Activated gamma-delta T cell treated with anti-CD3 and anti-CD28 coated beads, Interleukin-2, amount 50 U/mL, for 16 hours (primary cell): Measurements from ENCODE around the gene KLHL20.
"Not testable (repeated sequence)": the region's sequence is repeated elsewhere in the genome, so short reads cannot be mapped to it uniquely, and the experiment has no call there.

Experiments
- DNase-seq: peaks from one replicate; pipeline ENCODE4 v3.0.0-alpha.2; 2020; ENCODE audit warnings: low read depth

The KLHL20 gene

GRCh38 chr1:173714759-173715537 lies at the start of gene KLHL20:
Gene KLHL20 (plus strand): TSS chr1:173714981. CDS start chr1:173716044, 1,063 bp downstream.
- peak; percentile 81 for DNase-seq

GRCh38 chr1:173666646-173667045 lies 48.1 kb upstream of the KLHL20 start:
- DNase-seq, result no peak

- no peak for DNase-seq
Measured at GRCh38 chr1:173669491-173669941, 45.3 kb upstream of the KLHL20 start, which contains the start of gene ANKRD45. Gene ANKRD45 (minus strand): TSS chr1:173669851. CDS start chr1:173659418, 10,433 bp downstream.

GRCh38 chr1:173674496-173674895 lies 40.3 kb upstream of the KLHL20 start:
- DNase-seq, result not testable (repeated sequence)

- not testable (repeated sequence) for DNase-seq
Measured at GRCh38 chr1:173680152-173680551, 34.6 kb upstream of the KLHL20 start.

GRCh38 chr1:173682184-173682583 lies 32.6 kb upstream of the KLHL20 start:
- no peak for DNase-seq

GRCh38 chr1:173683838-173684237 lies 30.9 kb upstream of the KLHL20 start:
- not testable (repeated sequence) for DNase-seq

- not testable (repeated sequence) for DNase-seq
Measured at GRCh38 chr1:173685121-173685520, 29.7 kb upstream of the KLHL20 start.

GRCh38 chr1:173688300-173688699 lies 26.5 kb upstream of the KLHL20 start:
- no peak for DNase-seq

- DNase-seq, result no peak
Measured at GRCh38 chr1:173693238-173693637, 21.5 kb upstream of the KLHL20 start.

- DNase-seq, result not testable (repeated sequence)
Measured at GRCh38 chr1:173701299-173701698, 13.5 kb upstream of the KLHL20 start.

- no peak for DNase-seq
Measured at GRCh38 chr1:173702736-173703135, 12.0 kb upstream of the KLHL20 start.

GRCh38 chr1:173705117-173705516 lies 9.7 kb upstream of the KLHL20 start:
- no peak for DNase-seq

GRCh38 chr1:173708787-173709186 lies 6.0 kb upstream of the KLHL20 start:
- no peak for DNase-seq

GRCh38 chr1:173714441-173714758 lies 381 bp upstream of the KLHL20 start:
- no peak for DNase-seq

GRCh38 chr1:173715538-173715844 lies 710 bp downstream of the KLHL20 start:
- no peak for DNase-seq

GRCh38 chr1:173717238-173717637 lies 2.5 kb downstream of the KLHL20 start:
- no peak for DNase-seq

GRCh38 chr1:173731331-173731730 lies 16.6 kb downstream of the KLHL20 start:
- DNase-seq, result not testable (repeated sequence)

GRCh38 chr1:173733912-173734311 lies 19.1 kb downstream of the KLHL20 start:
- DNase-seq, result no peak

GRCh38 chr1:173736104-173736503 lies 21.3 kb downstream of the KLHL20 start:
- not testable (repeated sequence) for DNase-seq

GRCh38 chr1:173742203-173742886 lies 27.6 kb downstream of the KLHL20 start:
- DNase-seq, result no peak

- DNase-seq, result no peak
Measured at GRCh38 chr1:173744651-173745050, 29.9 kb downstream of the KLHL20 start.

- no peak for DNase-seq
Measured at GRCh38 chr1:173749137-173749536, 34.4 kb downstream of the KLHL20 start.
